ENCODE measurements around the gene PHKA2.

DNA sequence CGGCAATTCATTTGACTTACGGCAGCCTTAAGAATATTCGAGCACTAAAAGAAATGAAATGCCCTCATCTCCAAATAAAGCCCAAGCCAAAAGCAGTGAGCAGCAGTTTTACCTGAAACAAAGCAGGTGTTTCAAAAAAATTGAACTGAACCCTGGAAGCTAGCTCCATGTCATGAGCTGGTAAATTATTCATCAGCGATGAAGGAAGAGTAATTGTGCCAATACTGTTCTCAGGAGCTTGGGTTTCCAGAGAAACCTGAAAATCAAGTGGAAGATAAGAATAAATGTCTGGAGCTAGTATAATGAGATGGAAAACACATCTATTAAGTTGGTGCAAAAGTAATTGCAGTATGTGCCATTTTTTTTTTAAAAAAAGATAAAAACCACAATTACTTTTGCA, 24.0 kb upstream of the PHKA2 start:
- TF ChIP-seq, protein P1, sequence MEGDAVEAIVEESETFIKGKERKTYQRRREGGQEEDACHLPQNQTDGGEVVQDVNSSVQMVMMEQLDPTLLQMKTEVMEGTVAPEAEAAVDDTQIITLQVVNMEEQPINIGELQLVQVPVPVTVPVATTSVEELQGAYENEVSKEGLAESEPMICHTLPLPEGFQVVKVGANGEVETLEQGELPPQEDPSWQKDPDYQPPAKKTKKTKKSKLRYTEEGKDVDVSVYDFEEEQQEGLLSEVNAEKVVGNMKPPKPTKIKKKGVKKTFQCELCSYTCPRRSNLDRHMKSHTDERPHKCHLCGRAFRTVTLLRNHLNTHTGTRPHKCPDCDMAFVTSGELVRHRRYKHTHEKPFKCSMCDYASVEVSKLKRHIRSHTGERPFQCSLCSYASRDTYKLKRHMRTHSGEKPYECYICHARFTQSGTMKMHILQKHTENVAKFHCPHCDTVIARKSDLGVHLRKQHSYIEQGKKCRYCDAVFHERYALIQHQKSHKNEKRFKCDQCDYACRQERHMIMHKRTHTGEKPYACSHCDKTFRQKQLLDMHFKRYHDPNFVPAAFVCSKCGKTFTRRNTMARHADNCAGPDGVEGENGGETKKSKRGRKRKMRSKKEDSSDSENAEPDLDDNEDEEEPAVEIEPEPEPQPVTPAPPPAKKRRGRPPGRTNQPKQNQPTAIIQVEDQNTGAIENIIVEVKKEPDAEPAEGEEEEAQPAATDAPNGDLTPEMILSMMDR (conservative IDR thresholded peaks at IDR 0.05 in 1 of 2, IDR thresholded peaks at IDR 0.05 in 1 of 2; ENCODE audit: low read depth in 1 of 2, low read length in 2 of 2), result no peak
- TF ChIP-seq EZH2 (IDR thresholded peaks at IDR 0.05; ENCODE audit: low read length, missing control alignments), result no peak

All from fibroblast of lung (primary cell).